ENCODE data around the gene DYNLL2.
"Not testable (repeated sequence)": the region's sequence is repeated elsewhere in the genome, so short reads cannot be mapped to it uniquely, and the experiment has no call there.

GRCh38 chr17:58074406-58074805 lies 8.8 kb upstream of the DYNLL2 start:
- TF ChIP-seq CTCF, POLR2A (IDR thresholded peaks at IDR 0.05): not testable (repeated sequence)
